SK-N-SH (cell line): Measurements from ENCODE around the gene PLEKHA6. TPM values are rescaled to one million over a fixed set of nuclear protein-coding genes. Genes with fewer than 3 reads are reported as not detected.
A peak's percentile ranks its signal among the peaks of the same experiment; 100 is the strongest.

Experiments used
- CTCF ChIA-PET: fragments of 300-600, 350-600 bp; formaldehyde crosslinking; extraction: SDS; loops from one replicate; lab custom pipeline; 2021; lab: Yijun Ruan, JAX
- POLR2A ChIA-PET: fragments of 350-600 bp; sonication (Branson Sonifier 250); formaldehyde crosslinking; extraction: SDS; loops from one replicate; lab custom pipeline; 2020; ENCODE audit warnings: antibody characterized with exemption, inconsistent platforms; lab: Yijun Ruan, JAX
- DNase-seq: peaks from one replicate; pipeline ENCODE4 v3.0.0; 2012
- H2AFZ ChIP-seq: fragments of 200-600 bp; sonication (generic); 2 replicates; pipeline ENCODE4 v1.8.1; 2016; ENCODE audit warnings: antibody characterized with exemption, mild to moderate bottlenecking, low read depth
- H3F3A ChIP-seq: fragments of 200-600 bp; sonication (generic); replicated peaks from 2 replicates; pipeline ENCODE3; 2016; ENCODE audit warnings: antibody characterized with exemption, mild to moderate bottlenecking; ENCODE audit not compliant: insufficient read depth
- H3K27ac ChIP-seq, 2 experiments: fragments of 200-500 bp in 1 of 2; fragments of 200-600 bp in 1 of 2; sonication (Bioruptor generic) in 1 of 2; sonication (generic), shearing (Covaris generic) in 1 of 2; 2 replicates each; pipeline versions ENCODE4 v1.5.1 to v1.6.1; 2014 to 2016; ENCODE audit warnings: low read depth in 2 of 2, inconsistent platforms in 1 of 2, low read length in 1 of 2, mild to moderate bottlenecking in 1 of 2, mixed read lengths in 1 of 2
- H3K27me3 ChIP-seq: fragments of 200-600 bp; sonication (generic), shearing (Covaris generic); 2 replicates; pipeline ENCODE4 v1.6.1; 2016; ENCODE audit warnings: mixed run types; ENCODE audit not compliant: insufficient read depth
- H3K36me3 ChIP-seq, 2 experiments: fragments of 200-500 bp in 1 of 2; fragments of 200-600 bp in 1 of 2; sonication (Bioruptor generic) in 1 of 2; sonication (generic) in 1 of 2; replicated peaks in 1 of 2; 2 replicates each; pipeline versions ENCODE3 to v1.5.1; 2014 to 2016; ENCODE audit warnings: low read length in 1 of 2, mild to moderate bottlenecking in 1 of 2; ENCODE audit not compliant: insufficient read depth in 2 of 2, control insufficient read depth in 1 of 2
- H3K4me1 ChIP-seq, 2 experiments: fragments of 200-500 bp in 1 of 2; fragments of 200-600 bp in 1 of 2; sonication (Bioruptor generic) in 1 of 2; sonication (generic), shearing (Covaris generic) in 1 of 2; 2 replicates each; pipeline versions ENCODE4 v1.5.1 to v1.6.1; 2014 to 2016; ENCODE audit warnings: low read depth in 1 of 2, low read length in 1 of 2, mixed run types in 1 of 2; ENCODE audit not compliant: insufficient read depth in 2 of 2, control insufficient read depth in 1 of 2
- H3K4me2 ChIP-seq: fragments of 200-600 bp; sonication (generic), shearing (Covaris generic); 2 replicates; pipeline ENCODE4 v1.6.1; 2017; ENCODE audit warnings: mixed run types
- H3K4me3 ChIP-seq, 2 experiments: fragments of 200-500 bp in 1 of 2; fragments of 200-600 bp in 1 of 2; sonication (Bioruptor generic) in 1 of 2; sonication (generic), shearing (Covaris generic) in 1 of 2; 2 replicates each; pipeline versions ENCODE4 v1.5.1 to v1.8.1; 2014 to 2016; ENCODE audit warnings: low read depth in 2 of 2, inconsistent platforms in 1 of 2, low read length in 1 of 2, mild to moderate bottlenecking in 1 of 2, mixed read lengths in 1 of 2, moderate library complexity in 1 of 2
- H3K79me2 ChIP-seq: fragments of 200-600 bp; sonication (generic); 2 replicates; pipeline ENCODE4 v1.8.1; 2017; ENCODE audit warnings: mild to moderate bottlenecking; ENCODE audit not compliant: insufficient read depth
- H3K9ac ChIP-seq: fragments of 200-600 bp; sonication (generic); 2 replicates; pipeline ENCODE4 v1.6.1; 2017; ENCODE audit warnings: mixed run types
- H3K9me2 ChIP-seq: fragments of 200-600 bp; sonication (generic); 2 replicates; pipeline ENCODE4 v1.6.1; 2017; ENCODE audit warnings: mixed run types
- H3K9me3 ChIP-seq: fragments of 200-600 bp; sonication (generic); 2 replicates; pipeline ENCODE4 v1.6.1; 2017; ENCODE audit warnings: mixed run types, mild to moderate bottlenecking, moderate library complexity
- H4K20me1 ChIP-seq: fragments of 200-600 bp; sonication (generic); 2 replicates; pipeline ENCODE4 v1.6.1; 2017; ENCODE audit warnings: mild to moderate bottlenecking, mixed run types; ENCODE audit not compliant: insufficient read depth
- CHD2 ChIP-seq: fragments of 150-350 bp; IDR thresholded peaks from 2 replicates; pipeline ENCODE4 v1.6.1; 2018; ENCODE audit warnings: low read length; ENCODE audit not compliant: partially characterized antibody
- ELF1 ChIP-seq: IDR thresholded peaks from 2 replicates; pipeline ENCODE4 v1.4.0; 2012
- GABPA ChIP-seq: IDR thresholded peaks from 2 replicates; pipeline ENCODE4 v1.4.0; 2012; ENCODE audit warnings: low read depth, mild to moderate bottlenecking
- MXI1 ChIP-seq: IDR thresholded peaks from 2 replicates; pipeline ENCODE4 v1.6.1; 2012; ENCODE audit warnings: mild to moderate bottlenecking, low read depth, low read length, improper control_type of control experiment
- NFIC ChIP-seq: IDR thresholded peaks from 2 replicates; pipeline ENCODE4 v1.4.0; 2012; ENCODE audit warnings: borderline replicate concordance
- POLR2AphosphoS5 ChIP-seq: IDR thresholded peaks from 2 replicates; pipeline ENCODE4 v1.6.1; 2012; ENCODE audit warnings: low read depth, low read length
- RAD21 ChIP-seq: IDR thresholded peaks from 2 replicates; pipeline ENCODE4 v1.6.1; 2012; ENCODE audit warnings: mild to moderate bottlenecking, low read length
- RCOR1 ChIP-seq: fragments of 150-350 bp; IDR thresholded peaks from 2 replicates; pipeline ENCODE4 v1.6.1; 2017; ENCODE audit warnings: antibody characterized with exemption, low read length
- SIN3A ChIP-seq: IDR thresholded peaks from 2 replicates; pipeline ENCODE4 v1.6.1; 2012; ENCODE audit warnings: low read depth, mild to moderate bottlenecking, low read length, moderate library complexity, borderline replicate concordance
- TAF1 ChIP-seq: IDR thresholded peaks from 2 replicates; pipeline ENCODE4 v1.6.1; 2012; ENCODE audit warnings: low read depth, mild to moderate bottlenecking, low read length, moderate library complexity, borderline replicate concordance
- USF1 ChIP-seq: IDR thresholded peaks from 2 replicates; pipeline ENCODE4 v1.4.0; 2012; ENCODE audit warnings: low read depth, borderline replicate concordance
- WGBS: methylation state at CpG from one replicate; pipeline ENCODE4 v1.1.6; 2017; ENCODE audit warnings: low lambda C conversion rate; 5-methylcytosine and 5-hydroxymethylcytosine counted together
- polyA plus RNA-seq, 3 experiments: library from polyadenylated mRNA; depleted of rRNA; stranded (reverse); fragments of >200 nt; gene quantifications; 2 replicates each; pipeline ENCODE4 v1.2.3, GENCODE V29; 2012
- TF ChIP-seq, protein P1 (sequence below): IDR thresholded peaks from 2 replicates; pipeline ENCODE4 v1.4.0; 2012; ENCODE audit warnings: low read depth

PLEKHA6 gene
- polyA plus RNA-seq, 1 of the 3 experiments (the other 2 are of a cell fraction) = 1.2 TPM

DNA sequence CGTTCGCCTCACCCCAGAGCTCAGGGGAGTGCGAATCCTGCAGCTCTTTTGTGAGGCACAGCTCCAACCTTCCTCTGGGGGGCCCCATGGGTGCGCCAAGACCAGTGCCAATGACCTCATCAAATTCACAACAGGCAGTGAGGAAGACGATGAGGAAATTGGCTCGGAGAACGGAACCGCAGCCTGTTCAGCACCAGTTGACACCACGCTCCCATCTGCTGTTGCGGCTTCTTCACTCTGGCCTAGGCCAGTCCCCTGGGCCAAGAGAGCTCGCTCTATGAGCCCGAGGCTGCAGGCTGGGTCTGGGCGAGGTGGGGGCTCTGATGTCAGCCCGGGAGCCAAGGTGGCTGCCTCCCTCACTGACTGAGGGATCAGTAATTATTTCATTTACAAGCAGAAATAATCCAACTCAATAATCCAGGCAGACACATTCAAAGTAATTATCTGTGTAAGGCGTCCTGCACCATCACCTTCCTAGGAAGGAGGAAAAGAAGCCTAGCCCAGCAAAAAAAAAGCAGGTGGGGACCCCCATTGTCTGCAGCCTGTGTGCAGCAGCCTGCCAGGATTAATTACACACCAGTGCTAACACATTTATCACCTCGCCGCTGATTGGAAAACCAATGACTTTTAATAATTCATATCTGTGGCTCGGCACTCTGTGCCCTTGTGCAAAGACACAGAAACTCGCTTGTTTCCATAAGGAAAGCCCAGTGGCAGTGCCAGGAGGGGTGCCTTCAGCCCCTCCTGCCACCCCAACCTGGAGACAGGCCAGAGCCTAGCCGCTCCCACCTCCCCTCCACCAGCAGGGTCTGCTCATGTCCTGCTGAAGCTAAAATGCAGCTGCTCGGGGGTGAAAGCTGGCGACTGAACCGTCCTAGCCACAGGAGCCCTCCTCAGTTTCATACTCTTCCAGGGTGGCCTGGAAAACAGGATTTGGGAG is 1.9 kb downstream of the PLEKHA6 start:
- H3K9ac ChIP-seq = no peak overlapping the region
- H3K9me3 ChIP-seq = no peaks in the 10 kb centered on the region
- no peak for TF ChIP-seq POLR2AphosphoS5
- peak; percentile 31 for TF ChIP-seq RAD21
- CTCF ChIA-PET = interaction anchor here (1.0 to 8.4 kb wide), 12 partner anchors 9 to 230 kb away, joined by 3 to 338 read pairs (median 9); partner anchors contain the start of gene GOLT1A
- H3K79me2 ChIP-seq = no peaks in the 10 kb centered on the region
- DNase-seq = peak; percentile 70
- H3K4me3 ChIP-seq = peak overlapping the region in 1 of 2 experiments; percentile 21; a peak in 1 of 4 replicates
- 81% methylated on average over 17 of the region's 23 CpGs for WGBS
- no peaks in the 10 kb centered on the region for H3K9me2 ChIP-seq
- H3K27ac ChIP-seq = peak overlapping the region in 1 of 2 experiments; percentile 90; a peak in 2 of 4 replicates
- H3F3A ChIP-seq = no peaks in the 10 kb centered on the region
- no peaks in the 10 kb centered on the region for H3K36me3 ChIP-seq
- H2AFZ ChIP-seq = no peak overlapping the region
- no peaks in the 10 kb centered on the region for H3K27me3 ChIP-seq
- peaks cover 0 to 45% of the 10 kb centered on the region in 2 experiments; a peak in 1 of 4 replicates for H3K4me1 ChIP-seq
- H3K4me2 ChIP-seq = no peak overlapping the region
- no peaks in the 10 kb centered on the region for H4K20me1 ChIP-seq
- POLR2A ChIA-PET = interaction anchor here (0.7 to 4.2 kb wide), 11 partner anchors 8 to 100 kb away, joined by 3 to 70 read pairs (median 10); no protein-coding TSS in a partner anchor

DNA sequence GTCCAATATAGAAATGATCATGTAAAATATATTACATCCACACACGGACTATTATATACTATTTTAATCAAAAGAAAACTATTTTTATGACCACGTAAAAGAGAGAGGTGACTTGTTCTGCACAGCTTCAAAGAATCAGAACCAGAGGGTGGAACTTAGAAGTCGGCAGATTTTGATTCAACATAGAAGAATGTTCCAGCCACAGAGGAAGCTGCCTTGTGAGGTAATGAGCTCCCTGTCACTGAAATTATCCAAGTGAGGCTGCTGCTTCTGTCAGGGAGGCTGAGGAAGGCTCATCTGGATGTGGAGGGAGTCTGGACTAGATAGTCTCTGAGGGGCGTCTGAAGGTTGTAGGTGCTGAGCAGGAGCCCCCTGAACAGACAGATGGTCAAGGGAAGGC is 2.7 kb downstream of the PLEKHA6 start:
- CTCF ChIA-PET = interaction anchor here (0.6 to 8.4 kb wide), 11 partner anchors 10 to 229 kb away, joined by 3 to 338 read pairs (median 4); no protein-coding TSS in a partner anchor
- H3K4me2 ChIP-seq = no peak overlapping the region
- DNase-seq = no peak

More for the DNA sequence above, 2.7 kb downstream of the PLEKHA6 start:
- Histone ChIP-seq H4K20me1 (no peaks in the 10 kb centered on the region), H3K4me1 (peaks cover 0 to 45% of the 10 kb centered on the region in 2 experiments; a peak in 1 of 4 replicates), H3K27me3 (no peaks in the 10 kb centered on the region), H3K9me2 (no peaks in the 10 kb centered on the region), H3K9me3 (no peaks in the 10 kb centered on the region), H3K36me3 (no peaks in the 10 kb centered on the region), H3K79me2 (no peaks in the 10 kb centered on the region), H3K27ac (peak overlapping the region in 1 of 2 experiments; percentile 90; a peak in 2 of 4 replicates), H3K4me3 (no peak overlapping the region), H2AFZ (no peak overlapping the region), H3K9ac (no peak overlapping the region), H3F3A (no peaks in the 10 kb centered on the region)
- TF ChIP-seq GABPA (no peak), USF1 (no peak), MXI1 (no peak), ELF1 (no peak), TAF1 (no peak), CHD2 (no peak), RCOR1 (no peak), SIN3A (no peak), NFIC (no peak)
- TF ChIP-seq, protein P1, sequence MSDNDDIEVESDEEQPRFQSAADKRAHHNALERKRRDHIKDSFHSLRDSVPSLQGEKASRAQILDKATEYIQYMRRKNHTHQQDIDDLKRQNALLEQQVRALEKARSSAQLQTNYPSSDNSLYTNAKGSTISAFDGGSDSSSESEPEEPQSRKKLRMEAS = no peak
- POLR2A ChIA-PET = interaction anchor here (0.7 to 4.2 kb wide), 3 partner anchors 8 to 73 kb away, joined by 3 to 70 read pairs (median 25); no protein-coding TSS in a partner anchor
- WGBS = 69% methylated on average over 4 of the region's 4 CpGs
